ENCODE measurements around the gene OXNAD1.

DNA sequence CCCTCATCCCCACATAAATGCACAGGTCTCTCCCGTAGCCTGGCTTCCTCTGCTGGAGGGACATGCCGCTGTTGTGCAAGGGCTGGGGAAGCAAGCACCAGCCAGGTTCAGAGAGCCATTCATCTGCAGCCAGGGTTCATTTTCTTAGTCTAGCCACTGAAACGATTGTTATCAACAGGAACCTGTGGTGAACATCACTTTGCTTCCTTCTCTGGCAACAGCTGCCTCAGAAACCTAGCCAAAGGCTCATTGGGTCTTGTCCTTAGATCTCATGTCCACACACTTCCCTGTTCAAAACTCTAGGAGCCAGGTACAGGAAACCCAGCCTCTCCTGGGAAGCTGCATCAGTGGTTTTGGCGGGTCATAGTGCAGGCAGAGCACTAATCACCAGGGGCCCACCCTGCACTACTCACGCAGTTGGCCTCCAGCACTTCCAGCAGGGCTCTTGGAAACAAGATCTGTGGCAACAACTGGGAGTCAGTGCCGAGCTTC, 47.0 kb downstream of the OXNAD1 start:
- TF ChIP-seq, protein P1, sequence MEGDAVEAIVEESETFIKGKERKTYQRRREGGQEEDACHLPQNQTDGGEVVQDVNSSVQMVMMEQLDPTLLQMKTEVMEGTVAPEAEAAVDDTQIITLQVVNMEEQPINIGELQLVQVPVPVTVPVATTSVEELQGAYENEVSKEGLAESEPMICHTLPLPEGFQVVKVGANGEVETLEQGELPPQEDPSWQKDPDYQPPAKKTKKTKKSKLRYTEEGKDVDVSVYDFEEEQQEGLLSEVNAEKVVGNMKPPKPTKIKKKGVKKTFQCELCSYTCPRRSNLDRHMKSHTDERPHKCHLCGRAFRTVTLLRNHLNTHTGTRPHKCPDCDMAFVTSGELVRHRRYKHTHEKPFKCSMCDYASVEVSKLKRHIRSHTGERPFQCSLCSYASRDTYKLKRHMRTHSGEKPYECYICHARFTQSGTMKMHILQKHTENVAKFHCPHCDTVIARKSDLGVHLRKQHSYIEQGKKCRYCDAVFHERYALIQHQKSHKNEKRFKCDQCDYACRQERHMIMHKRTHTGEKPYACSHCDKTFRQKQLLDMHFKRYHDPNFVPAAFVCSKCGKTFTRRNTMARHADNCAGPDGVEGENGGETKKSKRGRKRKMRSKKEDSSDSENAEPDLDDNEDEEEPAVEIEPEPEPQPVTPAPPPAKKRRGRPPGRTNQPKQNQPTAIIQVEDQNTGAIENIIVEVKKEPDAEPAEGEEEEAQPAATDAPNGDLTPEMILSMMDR (IDR thresholded peaks at IDR 0.05), result no peak
- TF ChIP-seq EP300 (IDR thresholded peaks at IDR 0.05), result no peak
- TF ChIP-seq POLR2A (IDR thresholded peaks at IDR 0.05), result no peak
- TF ChIP-seq POLR2AphosphoS5 (IDR thresholded peaks at IDR 0.05), result no peak
